CD4-positive, CD25-positive, alpha-beta regulatory T cell (primary cell): ENCODE measurements around the gene PLLP. TPM values are rescaled to one million over a fixed set of nuclear protein-coding genes. Genes with fewer than 3 reads are reported as not detected.

Experiments used
- ATAC-seq, 2 donors: fragments of 150-1000 bp; cut with Tn5 transposase; one replicate each; pipeline ENCODE4 v1.10.0; 2021; ENCODE audit warnings: low read depth in 2 of 2, moderate number of reproducible peaks in 2 of 2, moderate library complexity in 1 of 2
- DNase-seq, 3 donors: peaks; one replicate each; pipeline versions ENCODE4 v3.0.0 to v3.0.0-alpha.2; 2012 to 2022; ENCODE audit warnings: mixed read lengths in 1 of 3
- H3K27ac ChIP-seq: one replicate; pipeline ENCODE4 v1.7.0; 2013; ENCODE audit warnings: mild to moderate bottlenecking, low read length; ENCODE audit not compliant: insufficient read depth, poor library complexity, severe bottlenecking
- H3K27me3 ChIP-seq: one replicate; pipeline ENCODE4 v1.7.0; 2013; ENCODE audit warnings: low read length; ENCODE audit not compliant: control insufficient read depth, insufficient read depth
- H3K36me3 ChIP-seq: one replicate; pipeline ENCODE4 v1.7.0; 2013; ENCODE audit warnings: mild to moderate bottlenecking, low read length, moderate library complexity; ENCODE audit not compliant: control insufficient read depth, insufficient read depth
- H3K4me1 ChIP-seq: 2 replicates; pipeline ENCODE4 v1.7.0; 2013; ENCODE audit warnings: mild to moderate bottlenecking, low read length; ENCODE audit not compliant: insufficient read depth, control insufficient read depth, poor library complexity, severe bottlenecking
- H3K4me3 ChIP-seq: one replicate; pipeline ENCODE4 v1.7.0; 2013; ENCODE audit warnings: low read depth, mild to moderate bottlenecking, low read length, moderate library complexity
- H3K9me3 ChIP-seq, 2 experiments: 1 replicate in 1 of 2; 2 replicates in 1 of 2; pipeline ENCODE4 v1.7.0; 2013; ENCODE audit warnings: low read length in 2 of 2, mild to moderate bottlenecking in 1 of 2, moderate library complexity in 1 of 2; ENCODE audit not compliant: control insufficient read depth in 2 of 2
- H3K27ac Mint-ChIP-seq, 3 donors: one replicate each; pipeline ENCODE4 v1.8.0; 2020 to 2022; ENCODE audit warnings: mild to moderate bottlenecking in 3 of 3, mixed read lengths in 3 of 3, moderate library complexity in 2 of 3
- H3K27me3 Mint-ChIP-seq: one replicate; pipeline ENCODE4 v1.8.0; 2022; ENCODE audit warnings: mild to moderate bottlenecking, mixed read lengths
- H3K36me3 Mint-ChIP-seq: one replicate; pipeline ENCODE4 v1.8.0; 2020; ENCODE audit warnings: mixed read lengths
- H3K4me1 Mint-ChIP-seq, 4 donors: one replicate each; pipeline ENCODE4 v1.8.0; 2020 to 2022; ENCODE audit warnings: mixed read lengths in 4 of 4, mild to moderate bottlenecking in 1 of 4
- H3K4me3 Mint-ChIP-seq, 4 donors: one replicate each; pipeline ENCODE4 v1.8.0; 2020 to 2022; ENCODE audit warnings: mild to moderate bottlenecking in 4 of 4, mixed read lengths in 4 of 4, moderate library complexity in 3 of 4
- H3K9me3 Mint-ChIP-seq, 7 donors: one replicate each; pipeline ENCODE4 v1.8.0; 2020 to 2022; ENCODE audit warnings: mixed read lengths in 7 of 7, mild to moderate bottlenecking in 3 of 7, moderate library complexity in 2 of 7
- polyA plus RNA-seq, 4 donors: library from polyadenylated mRNA; unstranded; fragments of 300-500 nt; fragmentation: Illumina TruSeq; gene quantifications; one replicate each; pipeline ENCODE4 v1.2.3, GENCODE V29; 2021
- total RNA-seq: library from RNA; stranded (reverse); gene quantifications from one replicate; pipeline ENCODE4 v1.2.3, GENCODE V29; 2022

PLLP gene
- total and polyA plus RNA-seq, 5 donors from 2014 or later = 0.46 to 1.3 (median 0.82) TPM; not detected in 1

DNA sequence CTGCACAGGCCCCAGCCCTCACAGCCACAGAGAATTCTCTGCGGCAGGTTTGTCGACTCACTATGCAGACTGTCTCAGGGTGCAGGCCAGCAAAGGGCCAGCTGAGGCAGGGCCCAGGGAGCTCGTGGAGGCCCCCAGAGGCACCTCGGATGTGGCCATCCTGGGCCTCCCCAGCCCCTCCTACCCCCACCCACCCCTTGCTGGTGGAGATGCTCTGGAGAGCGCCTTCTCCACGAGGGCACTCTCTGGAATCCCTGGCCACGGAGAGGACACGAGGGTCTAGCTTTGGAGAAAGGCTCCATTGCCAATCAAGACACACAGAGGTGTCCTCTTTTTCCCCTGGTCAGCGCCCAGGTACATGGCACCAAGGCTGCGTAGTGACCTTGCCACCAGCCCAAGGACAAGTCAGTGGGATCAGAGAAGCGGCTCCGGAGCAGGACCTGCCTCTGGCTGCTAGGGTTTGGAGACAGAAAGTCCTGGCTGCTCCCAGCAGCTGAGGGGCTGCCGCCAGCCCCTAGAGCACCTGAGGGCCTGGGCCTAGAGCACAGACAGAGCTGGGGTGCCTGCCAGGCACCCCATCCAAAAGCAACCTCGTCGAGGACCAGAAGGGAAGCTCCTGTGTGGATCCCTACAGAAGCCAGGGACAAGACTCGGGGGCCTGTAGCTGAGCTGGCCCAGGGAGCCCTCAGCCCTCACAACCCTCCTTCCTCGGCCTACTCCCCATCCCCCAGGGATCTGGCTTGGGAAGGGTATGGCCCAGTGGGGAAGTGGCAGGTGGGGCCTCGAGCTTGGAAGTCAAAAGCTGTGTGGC lies 20.7 kb downstream of the PLLP start:
- H3K4me1 ChIP-seq = peaks cover 18% of the 10 kb centered on the region
- H3K4me3 ChIP-seq = no peak overlapping the region
- Mint-ChIP-seq H3K4me3 (no peak overlapping the region), H3K27ac (no peak overlapping the region), H3K9me3 (no peaks in the 10 kb centered on the region), H3K27me3 (peaks cover 4% of the 10 kb centered on the region), H3K4me1 (peaks cover 5 to 43% (median 7%) of the 10 kb centered on the region in 4 donors), H3K36me3 (no peaks in the 10 kb centered on the region)
- H3K27me3 ChIP-seq = no peaks in the 10 kb centered on the region
- H3K9me3 ChIP-seq = no peaks in the 10 kb centered on the region
- H3K36me3 ChIP-seq = no peaks in the 10 kb centered on the region
- H3K27ac ChIP-seq = no peak overlapping the region
- ATAC-seq (no peak), DNase-seq (no peak)

DNA sequence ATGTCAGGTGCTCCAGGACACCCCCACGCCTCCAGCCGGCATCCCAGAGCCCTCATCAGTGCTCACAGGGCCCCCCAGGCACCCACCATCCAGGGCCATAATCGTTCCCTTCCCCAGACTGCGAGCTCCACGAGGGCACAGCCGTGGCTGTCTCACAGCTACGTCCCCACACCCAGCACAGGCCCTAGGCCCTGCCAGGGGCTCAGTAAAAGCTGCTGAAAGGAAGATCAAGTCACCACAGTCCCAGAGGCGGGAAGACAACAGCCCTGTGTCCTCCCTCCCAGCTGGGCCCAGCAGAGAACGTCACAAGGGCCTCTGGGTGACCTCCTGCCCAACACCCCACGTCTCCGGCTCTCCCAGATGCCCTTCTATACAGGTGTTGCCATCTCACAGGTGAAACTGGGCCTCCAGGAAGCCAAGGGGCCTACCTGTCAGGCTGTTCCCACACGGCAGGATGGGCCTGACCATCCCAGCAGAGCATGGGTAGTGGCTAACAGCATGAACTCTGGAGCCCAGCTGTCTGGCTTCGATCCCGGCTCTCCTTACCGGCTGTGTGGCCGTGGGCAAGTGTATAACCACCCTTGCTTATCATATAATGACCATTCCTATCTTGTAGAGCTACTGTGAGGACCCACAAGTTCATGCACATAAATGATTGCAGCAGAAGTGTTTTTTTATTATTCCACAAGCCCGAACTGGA lies 21.5 kb downstream of the PLLP start:
- no peak overlapping the region for H3K4me3 Mint-ChIP-seq
- H3K27ac ChIP-seq = no peak overlapping the region
- H3K27me3 Mint-ChIP-seq = peaks cover 4% of the 10 kb centered on the region
- no peaks in the 10 kb centered on the region for H3K9me3 ChIP-seq
- peaks cover 18% of the 10 kb centered on the region for H3K4me1 ChIP-seq
- H3K9me3 Mint-ChIP-seq = no peaks in the 10 kb centered on the region
- no peaks in the 10 kb centered on the region for H3K36me3 Mint-ChIP-seq
- ATAC-seq (no peak), DNase-seq (no peak)
- peaks cover 5 to 39% (median 7%) of the 10 kb centered on the region in 4 donors for H3K4me1 Mint-ChIP-seq
- peak overlapping the region in 2 of 3 donors; percentile 62 to 78 for H3K27ac Mint-ChIP-seq
- H3K4me3 ChIP-seq = no peak overlapping the region
- H3K27me3 ChIP-seq = no peaks in the 10 kb centered on the region
- H3K36me3 ChIP-seq = no peaks in the 10 kb centered on the region

DNA sequence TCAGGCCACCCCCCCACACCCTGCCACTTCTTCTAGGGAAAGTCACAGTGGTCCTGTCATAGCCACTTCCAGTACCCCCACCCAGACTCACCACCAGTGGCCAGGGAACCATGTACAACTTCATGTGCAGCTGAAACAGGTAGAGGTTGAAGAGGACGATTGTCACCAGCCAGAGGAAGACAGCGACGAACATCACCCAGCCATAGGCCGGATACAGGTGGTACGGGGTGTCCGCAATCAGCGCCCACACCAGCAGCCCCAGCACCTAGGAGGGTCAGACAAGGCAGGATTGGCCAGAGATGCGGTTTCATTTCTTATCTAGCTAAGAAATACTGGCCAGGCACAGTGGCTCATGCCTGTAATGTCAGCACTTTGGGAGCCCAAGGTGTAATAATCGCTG lies 22.7 kb downstream of the PLLP start:
- Histone ChIP-seq H3K9me3 (no peaks in the 10 kb centered on the region), H3K36me3 (no peaks in the 10 kb centered on the region), H3K27ac (no peak overlapping the region), H3K27me3 (no peaks in the 10 kb centered on the region), H3K4me3 (no peak overlapping the region), H3K4me1 (peaks cover 18% of the 10 kb centered on the region)
- Mint-ChIP-seq H3K27me3 (peaks cover 4% of the 10 kb centered on the region), H3K9me3 (no peaks in the 10 kb centered on the region), H3K4me3 (no peak overlapping the region), H3K4me1 (peaks cover 3 to 30% (median 7%) of the 10 kb centered on the region in 4 donors), H3K27ac (peak overlapping the region in 1 of 3 donors; percentile 72), H3K36me3 (no peaks in the 10 kb centered on the region)
- ATAC-seq = no peak
- DNase-seq = no peak

DNA sequence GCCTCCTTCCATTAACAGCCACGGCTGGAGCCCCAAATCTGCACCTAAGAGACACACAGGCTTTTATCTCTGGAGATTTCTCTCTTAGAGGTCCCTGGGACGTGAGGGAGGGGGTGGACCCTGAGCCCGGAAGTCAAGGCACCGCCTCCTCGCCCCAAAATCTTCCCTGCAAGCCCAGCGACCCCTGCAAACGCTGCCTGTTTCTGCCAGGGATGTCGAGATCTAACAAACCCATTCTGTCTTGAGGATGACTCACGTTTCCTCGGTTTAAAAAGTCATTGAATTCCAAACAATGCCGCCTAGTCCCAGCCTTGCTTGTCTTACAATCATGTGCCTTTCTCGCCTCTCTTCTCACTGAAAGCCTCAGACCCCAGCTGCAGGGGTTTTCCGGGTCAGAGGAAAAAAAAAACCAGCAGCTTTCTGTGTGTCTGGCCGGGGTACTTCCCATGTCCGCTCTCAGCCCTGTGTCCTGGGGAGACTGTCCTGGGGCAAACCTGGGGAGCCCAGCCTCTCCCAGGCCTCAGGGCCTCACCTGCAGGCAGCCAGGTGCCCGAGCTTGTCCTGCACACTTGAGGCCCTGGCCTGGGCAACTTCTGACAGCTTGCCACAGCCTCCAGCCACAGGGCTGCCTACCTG lies 24.1 kb downstream of the PLLP start:
- H3K9me3 Mint-ChIP-seq = no peaks in the 10 kb centered on the region
- peak overlapping the region in 1 of 4 donors; percentile 69 for H3K4me3 Mint-ChIP-seq
- H3K36me3 Mint-ChIP-seq = no peaks in the 10 kb centered on the region
- H3K27me3 Mint-ChIP-seq = peaks cover 4% of the 10 kb centered on the region
- H3K36me3 ChIP-seq = no peaks in the 10 kb centered on the region
- no peaks in the 10 kb centered on the region for H3K27me3 ChIP-seq
- ATAC-seq (peak in 1 of 2 donors; percentile 19), DNase-seq (peak in 1 of 3 donors; percentile 14)
- no peaks in the 10 kb centered on the region for H3K9me3 ChIP-seq
- H3K27ac Mint-ChIP-seq = peak overlapping the region in 2 of 3 donors; percentile 58 to 88
- H3K4me1 Mint-ChIP-seq = peaks cover 0 to 17% (median 1%) of the 10 kb centered on the region in 4 donors
- H3K27ac ChIP-seq = no peak overlapping the region
- peaks cover 5% of the 10 kb centered on the region for H3K4me1 ChIP-seq
- H3K4me3 ChIP-seq = no peak overlapping the region

DNA sequence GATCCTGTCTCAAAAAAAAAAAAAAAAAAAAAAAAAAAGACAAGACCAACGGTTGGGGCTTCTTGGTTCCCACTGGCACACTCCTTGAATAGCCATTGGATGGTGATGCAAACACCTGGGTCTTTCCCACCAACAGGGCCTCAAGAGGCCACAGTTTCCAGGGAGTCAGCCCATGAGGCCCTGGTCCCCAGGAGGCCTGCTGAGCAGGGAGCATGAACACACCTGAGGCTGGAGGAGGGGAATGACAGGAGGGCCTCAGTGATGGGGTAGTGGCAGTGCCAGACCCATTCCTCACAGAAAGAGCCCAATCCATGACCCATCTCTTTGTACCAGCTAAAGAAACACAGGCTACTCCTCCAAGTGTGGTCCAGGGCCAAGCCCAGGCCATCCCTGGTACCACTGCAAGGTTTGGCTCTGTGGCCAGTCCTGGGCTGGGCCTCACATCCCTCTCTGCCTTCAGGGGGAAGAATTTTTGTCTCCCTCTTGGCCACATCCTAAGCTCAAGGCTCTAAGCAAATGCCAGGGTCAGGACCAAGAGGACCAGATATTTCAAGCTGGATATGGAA lies 25.5 kb downstream of the PLLP start:
- Histone ChIP-seq H3K27ac (no peak overlapping the region), H3K4me3 (no peak overlapping the region), H3K4me1 (peaks cover 5% of the 10 kb centered on the region), H3K9me3 (no peaks in the 10 kb centered on the region), H3K27me3 (no peaks in the 10 kb centered on the region), H3K36me3 (no peaks in the 10 kb centered on the region)
- no peak overlapping the region for H3K4me3 Mint-ChIP-seq
- no peaks in the 10 kb centered on the region for H3K36me3 Mint-ChIP-seq
- peaks cover 4% of the 10 kb centered on the region for H3K27me3 Mint-ChIP-seq
- H3K9me3 Mint-ChIP-seq = no peaks in the 10 kb centered on the region
- DNase-seq = no peak
- no peak overlapping the region for H3K27ac Mint-ChIP-seq
- ATAC-seq = no peak
- peaks cover 0 to 14% (median 1%) of the 10 kb centered on the region in 4 donors for H3K4me1 Mint-ChIP-seq

DNA sequence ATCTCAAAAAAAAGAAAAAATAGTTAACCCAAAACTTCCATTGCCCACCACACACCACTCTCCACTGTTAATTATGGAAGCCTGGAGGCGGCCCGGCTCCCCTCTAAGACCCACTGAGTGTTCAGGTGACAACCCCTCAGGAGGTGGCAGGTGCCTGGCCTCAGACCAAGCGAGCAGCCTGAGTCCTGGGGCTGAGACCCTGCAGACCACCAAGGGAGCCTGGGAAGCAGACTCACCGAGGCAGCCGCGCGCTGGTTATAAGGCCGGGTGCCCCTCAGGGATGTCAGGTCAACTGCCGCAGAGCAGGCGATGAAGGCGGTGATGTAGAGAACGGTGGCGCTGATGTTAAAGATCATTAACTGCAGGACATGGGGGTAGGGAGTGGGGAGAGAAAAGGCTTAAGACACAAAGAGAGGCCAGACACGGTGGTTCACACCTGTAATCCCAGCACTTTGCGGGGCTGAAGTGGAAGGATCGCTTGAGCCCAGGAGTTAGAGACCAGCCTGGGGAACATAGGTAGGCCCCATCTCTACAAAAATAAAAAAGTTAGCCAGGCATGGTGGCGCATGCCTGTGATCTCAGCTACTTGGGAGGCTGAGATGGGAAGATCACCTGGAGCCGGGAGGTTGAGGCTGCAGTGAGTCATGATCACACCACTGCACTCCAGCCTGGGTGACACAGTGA lies 26.1 kb downstream of the PLLP start:
- Mint-ChIP-seq H3K4me3 (no peak overlapping the region), H3K4me1 (peaks cover 0 to 14% (median 1%) of the 10 kb centered on the region in 4 donors), H3K36me3 (no peaks in the 10 kb centered on the region), H3K27ac (no peak overlapping the region), H3K27me3 (peaks cover 4% of the 10 kb centered on the region), H3K9me3 (no peaks in the 10 kb centered on the region)
- ATAC-seq = no peak
- no peak for DNase-seq
- H3K27ac ChIP-seq = no peak overlapping the region
- no peaks in the 10 kb centered on the region for H3K9me3 ChIP-seq
- H3K4me3 ChIP-seq = no peak overlapping the region
- H3K36me3 ChIP-seq = peaks cover 2% of the 10 kb centered on the region
- peaks cover 5% of the 10 kb centered on the region for H3K4me1 ChIP-seq
- H3K27me3 ChIP-seq = no peaks in the 10 kb centered on the region

DNA sequence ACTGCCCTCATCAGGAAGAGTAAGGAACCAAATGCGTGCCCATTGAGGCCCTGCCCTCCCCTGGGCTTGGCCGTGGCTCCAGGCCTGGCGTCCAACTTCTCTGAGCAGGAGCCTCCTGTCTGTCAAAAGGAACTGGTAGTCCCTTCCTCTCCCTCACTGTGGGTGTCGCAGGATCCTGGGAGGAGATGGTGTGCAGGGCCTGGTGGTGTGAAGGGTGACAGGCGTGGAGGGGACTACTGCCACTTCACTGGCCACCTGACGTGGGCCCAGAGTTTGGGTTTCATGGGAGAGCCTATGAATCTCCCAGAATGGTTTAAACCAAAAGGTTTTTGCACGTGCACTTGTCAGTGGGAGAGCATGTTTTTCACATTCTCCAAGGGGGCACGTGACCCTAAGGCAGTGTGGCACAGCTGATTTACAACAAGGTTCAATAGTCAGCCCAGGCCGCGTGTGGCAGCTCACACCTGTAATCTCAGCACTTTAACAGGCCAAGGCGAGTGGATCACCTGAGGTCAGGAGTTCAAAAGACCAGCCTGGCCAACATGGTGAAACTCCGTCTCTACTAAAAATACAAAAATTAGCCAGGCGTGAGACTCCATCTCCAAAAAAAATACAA lies 26.9 kb downstream of the PLLP start:
- H3K4me3 ChIP-seq = no peak overlapping the region
- Mint-ChIP-seq H3K9me3 (peaks cover 0 to under 1% (median 0%) of the 10 kb centered on the region in 7 donors), H3K4me3 (no peak overlapping the region), H3K4me1 (peaks cover 0 to 14% (median 1%) of the 10 kb centered on the region in 4 donors), H3K36me3 (peaks cover 4% of the 10 kb centered on the region), H3K27ac (no peak overlapping the region), H3K27me3 (peaks cover 4% of the 10 kb centered on the region)
- peaks cover 5% of the 10 kb centered on the region for H3K4me1 ChIP-seq
- no peak overlapping the region for H3K27ac ChIP-seq
- peaks cover 10% of the 10 kb centered on the region for H3K36me3 ChIP-seq
- H3K27me3 ChIP-seq = no peaks in the 10 kb centered on the region
- ATAC-seq = no peak
- DNase-seq = no peak
- H3K9me3 ChIP-seq = no peaks in the 10 kb centered on the region
